K562 (cell line): ENCODE data around the gene MTHFR. TPM values are rescaled to one million over a fixed set of nuclear protein-coding genes. Genes with fewer than 3 reads are reported as not detected.

Experiments used
- ATF7 ChIP-seq: fragments of 450-650 bp; IDR thresholded peaks from 2 replicates; pipeline ENCODE4 v1.7.1; 2014; ENCODE audit warnings: mild to moderate bottlenecking, moderate library complexity
- ETS2 ChIP-seq: IDR thresholded peaks from 2 replicates; pipeline ENCODE4 v1.6.1; 2016; ENCODE audit warnings: borderline replicate concordance, missing genetic modification characterization, mild to moderate bottlenecking, moderate library complexity, missing compliant biosample characterization; ENCODE audit not compliant: poor library complexity, severe bottlenecking
- GATAD2A ChIP-seq: fragments of 450-650 bp; IDR thresholded peaks from 2 replicates; pipeline ENCODE4 v1.6.1; 2017
- HCFC1 ChIP-seq: IDR thresholded peaks from 2 replicates; pipeline ENCODE4 v1.6.1; 2012; ENCODE audit warnings: low read depth, low read length, improper control_type of control experiment
- HDAC2 ChIP-seq: fragments of 450-650 bp; IDR thresholded peaks from 2 replicates; pipeline ENCODE4 v1.6.1; 2016; ENCODE audit warnings: mild to moderate bottlenecking
- POLR2A ChIP-seq: fragments of 450-650 bp; conservative IDR thresholded peaks from 2 replicates; pipeline ENCODE4 v1.6.1; 2016
- RNF2 ChIP-seq: sonication (generic); IDR thresholded peaks from 2 replicates; pipeline ENCODE4 v1.6.1; 2016
- SMAD3 ChIP-seq: fragments of 450-650 bp; formaldehyde crosslinking; conservative IDR thresholded peaks from 2 replicates; pipeline ENCODE4 v1.4.0; 2020; ENCODE audit warnings: mild to moderate bottlenecking
- THRAP3 ChIP-seq: fragments of 450-650 bp; IDR thresholded peaks from 2 replicates; pipeline ENCODE4 v1.6.1; 2016; ENCODE audit warnings: mild to moderate bottlenecking, inconsistent platforms, borderline replicate concordance
- TRIM28 ChIP-seq: fragments of 450-650 bp; IDR thresholded peaks from 2 replicates; pipeline ENCODE4 v1.6.1; 2017
- ZNF134 ChIP-seq: fragments of 250-450 bp; sonication (Bioruptor Pico); conservative IDR thresholded peaks from 2 replicates; pipeline ENCODE4 v1.4.0; 2020
- ZNF699 ChIP-seq: fragments of 250-450 bp; sonication (Bioruptor Pico); IDR thresholded peaks from 2 replicates; pipeline ENCODE4 v1.8.0; 2021; ENCODE audit warnings: mild to moderate bottlenecking, moderate library complexity; ENCODE audit not compliant: insufficient replicate concordance
- polyA plus RNA-seq, 8 experiments: library from polyadenylated mRNA; depleted of rRNA in 4 of 8; stranded (reverse) in 5 of 8; unstranded in 3 of 8; fragments of >200 nt; fragmentation: Nextera tagmentation in 2 of 8; fragmentation: Illumina TruSeq in 1 of 8; extraction: Ambion mirVana in 2 of 8; extraction: Trizol in 1 of 8; gene quantifications; 2 replicates each; pipeline versions ENCODE4 v1.2.1 to v1.2.3, GENCODE V29; 2011 to 2014; ENCODE audit warnings: inconsistent platforms in 1 of 8, missing spikeins in 1 of 8
- total RNA-seq, 7 experiments: library from RNA; depleted of rRNA in 6 of 7; stranded (reverse); fragments of >200 nt in 6 of 7; fragmentation: Illumina TruSeq in 2 of 7; extraction: Trizol in 2 of 7; gene quantifications; 2 replicates each; pipeline versions ENCODE4 v1.2.1 to v1.2.3, GENCODE V29; 2011 to 2021; ENCODE audit warnings: low replicate concordance in 1 of 7
- TF ChIP-seq, protein P1 (sequence below), 2 experiments: fragments of 150-350 bp in 1 of 2; IDR thresholded peaks; 2 replicates each; pipeline ENCODE4 v1.6.1; 2012 to 2016; ENCODE audit warnings: low read depth in 2 of 2, low read length in 2 of 2, mild to moderate bottlenecking in 1 of 2, moderate library complexity in 1 of 2
- TF ChIP-seq, protein P2 (sequence below): fragments of 450-650 bp; formaldehyde crosslinking; IDR thresholded peaks from 2 replicates; pipeline ENCODE4 v1.4.0; 2022; ENCODE audit warnings: missing genetic modification characterization
- TF ChIP-seq, protein P3 (sequence below): sonication (generic); formaldehyde crosslinking; IDR thresholded peaks from 2 replicates; pipeline ENCODE4 v1.8.0; 2023; ENCODE audit warnings: mild to moderate bottlenecking, missing genetic modification reagents
- TF ChIP-seq, protein P4 (sequence below): fragments of 250-450 bp; sonication (Bioruptor Pico); IDR thresholded peaks from 2 replicates; pipeline ENCODE4 v1.5.0; 2021
- TF ChIP-seq, protein P5 (sequence below), 2 experiments: fragments of 450-650 bp; IDR thresholded peaks; 2 replicates each; pipeline ENCODE4 v1.6.1; 2018; ENCODE audit warnings: mild to moderate bottlenecking in 2 of 2, low read depth in 1 of 2; ENCODE audit not compliant: partially characterized antibody in 2 of 2

MTHFR gene
- total and polyA plus RNA-seq, 9 of the 15 experiments (the other 6 are each of a cell fraction or from before 2014, with no cell fraction given), result 5.0 to 104 (median 62.6) TPM

DNA sequence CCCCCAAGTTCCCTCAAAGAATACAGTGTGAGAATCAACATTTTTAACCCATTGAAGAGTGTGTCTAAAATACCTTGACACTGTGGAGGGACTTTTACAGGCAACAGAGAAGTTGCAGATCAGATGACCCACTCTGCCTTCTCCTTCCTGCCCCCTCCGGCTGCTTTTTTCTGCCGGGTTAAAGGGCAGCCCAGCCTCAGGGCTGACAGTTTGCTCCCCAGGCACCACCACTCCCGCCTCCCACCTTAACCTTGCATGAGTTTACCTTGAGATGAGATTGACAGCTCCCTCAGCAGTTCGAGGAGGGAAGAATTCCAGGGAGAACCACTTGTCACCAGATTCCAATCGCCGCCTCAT lies 3.2 kb downstream of the MTHFR start (continued):
- TF ChIP-seq HCFC1 (peak; percentile 65), GATAD2A (no peak), POLR2A (no peak), HDAC2 (no peak), TRIM28 (no peak), THRAP3 (no peak), SMAD3 (no peak; the same call in 1 of the 2 replicates), RNF2 (no peak), ZNF699 (CRISPR knock-in tag) (no peak), ATF7 (no peak; the same call in 1 of the 2 replicates), ZNF134 (no peak), ETS2 (tag) (no peak)
- TF ChIP-seq, protein P1, sequence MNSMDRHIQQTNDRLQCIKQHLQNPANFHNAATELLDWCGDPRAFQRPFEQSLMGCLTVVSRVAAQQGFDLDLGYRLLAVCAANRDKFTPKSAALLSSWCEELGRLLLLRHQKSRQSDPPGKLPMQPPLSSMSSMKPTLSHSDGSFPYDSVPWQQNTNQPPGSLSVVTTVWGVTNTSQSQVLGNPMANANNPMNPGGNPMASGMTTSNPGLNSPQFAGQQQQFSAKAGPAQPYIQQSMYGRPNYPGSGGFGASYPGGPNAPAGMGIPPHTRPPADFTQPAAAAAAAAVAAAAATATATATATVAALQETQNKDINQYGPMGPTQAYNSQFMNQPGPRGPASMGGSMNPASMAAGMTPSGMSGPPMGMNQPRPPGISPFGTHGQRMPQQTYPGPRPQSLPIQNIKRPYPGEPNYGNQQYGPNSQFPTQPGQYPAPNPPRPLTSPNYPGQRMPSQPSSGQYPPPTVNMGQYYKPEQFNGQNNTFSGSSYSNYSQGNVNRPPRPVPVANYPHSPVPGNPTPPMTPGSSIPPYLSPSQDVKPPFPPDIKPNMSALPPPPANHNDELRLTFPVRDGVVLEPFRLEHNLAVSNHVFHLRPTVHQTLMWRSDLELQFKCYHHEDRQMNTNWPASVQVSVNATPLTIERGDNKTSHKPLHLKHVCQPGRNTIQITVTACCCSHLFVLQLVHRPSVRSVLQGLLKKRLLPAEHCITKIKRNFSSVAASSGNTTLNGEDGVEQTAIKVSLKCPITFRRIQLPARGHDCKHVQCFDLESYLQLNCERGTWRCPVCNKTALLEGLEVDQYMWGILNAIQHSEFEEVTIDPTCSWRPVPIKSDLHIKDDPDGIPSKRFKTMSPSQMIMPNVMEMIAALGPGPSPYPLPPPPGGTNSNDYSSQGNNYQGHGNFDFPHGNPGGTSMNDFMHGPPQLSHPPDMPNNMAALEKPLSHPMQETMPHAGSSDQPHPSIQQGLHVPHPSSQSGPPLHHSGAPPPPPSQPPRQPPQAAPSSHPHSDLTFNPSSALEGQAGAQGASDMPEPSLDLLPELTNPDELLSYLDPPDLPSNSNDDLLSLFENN (IDR thresholded peaks at IDR 0.05; ENCODE audit: low read depth in 2 of 2, low read length in 2 of 2), result no peak
- TF ChIP-seq, protein P2, sequence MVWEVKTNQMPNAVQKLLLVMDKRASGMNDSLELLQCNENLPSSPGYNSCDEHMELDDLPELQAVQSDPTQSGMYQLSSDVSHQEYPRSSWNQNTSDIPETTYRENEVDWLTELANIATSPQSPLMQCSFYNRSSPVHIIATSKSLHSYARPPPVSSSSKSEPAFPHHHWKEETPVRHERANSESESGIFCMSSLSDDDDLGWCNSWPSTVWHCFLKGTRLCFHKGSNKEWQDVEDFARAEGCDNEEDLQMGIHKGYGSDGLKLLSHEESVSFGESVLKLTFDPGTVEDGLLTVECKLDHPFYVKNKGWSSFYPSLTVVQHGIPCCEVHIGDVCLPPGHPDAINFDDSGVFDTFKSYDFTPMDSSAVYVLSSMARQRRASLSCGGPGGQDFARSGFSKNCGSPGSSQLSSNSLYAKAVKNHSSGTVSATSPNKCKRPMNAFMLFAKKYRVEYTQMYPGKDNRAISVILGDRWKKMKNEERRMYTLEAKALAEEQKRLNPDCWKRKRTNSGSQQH, result no peak
- TF ChIP-seq, protein P3, sequence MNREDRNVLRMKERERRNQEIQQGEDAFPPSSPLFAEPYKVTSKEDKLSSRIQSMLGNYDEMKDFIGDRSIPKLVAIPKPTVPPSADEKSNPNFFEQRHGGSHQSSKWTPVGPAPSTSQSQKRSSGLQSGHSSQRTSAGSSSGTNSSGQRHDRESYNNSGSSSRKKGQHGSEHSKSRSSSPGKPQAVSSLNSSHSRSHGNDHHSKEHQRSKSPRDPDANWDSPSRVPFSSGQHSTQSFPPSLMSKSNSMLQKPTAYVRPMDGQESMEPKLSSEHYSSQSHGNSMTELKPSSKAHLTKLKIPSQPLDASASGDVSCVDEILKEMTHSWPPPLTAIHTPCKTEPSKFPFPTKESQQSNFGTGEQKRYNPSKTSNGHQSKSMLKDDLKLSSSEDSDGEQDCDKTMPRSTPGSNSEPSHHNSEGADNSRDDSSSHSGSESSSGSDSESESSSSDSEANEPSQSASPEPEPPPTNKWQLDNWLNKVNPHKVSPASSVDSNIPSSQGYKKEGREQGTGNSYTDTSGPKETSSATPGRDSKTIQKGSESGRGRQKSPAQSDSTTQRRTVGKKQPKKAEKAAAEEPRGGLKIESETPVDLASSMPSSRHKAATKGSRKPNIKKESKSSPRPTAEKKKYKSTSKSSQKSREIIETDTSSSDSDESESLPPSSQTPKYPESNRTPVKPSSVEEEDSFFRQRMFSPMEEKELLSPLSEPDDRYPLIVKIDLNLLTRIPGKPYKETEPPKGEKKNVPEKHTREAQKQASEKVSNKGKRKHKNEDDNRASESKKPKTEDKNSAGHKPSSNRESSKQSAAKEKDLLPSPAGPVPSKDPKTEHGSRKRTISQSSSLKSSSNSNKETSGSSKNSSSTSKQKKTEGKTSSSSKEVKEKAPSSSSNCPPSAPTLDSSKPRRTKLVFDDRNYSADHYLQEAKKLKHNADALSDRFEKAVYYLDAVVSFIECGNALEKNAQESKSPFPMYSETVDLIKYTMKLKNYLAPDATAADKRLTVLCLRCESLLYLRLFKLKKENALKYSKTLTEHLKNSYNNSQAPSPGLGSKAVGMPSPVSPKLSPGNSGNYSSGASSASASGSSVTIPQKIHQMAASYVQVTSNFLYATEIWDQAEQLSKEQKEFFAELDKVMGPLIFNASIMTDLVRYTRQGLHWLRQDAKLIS (CRISPR knock-in tag), result no peak
- TF ChIP-seq, protein P4, sequence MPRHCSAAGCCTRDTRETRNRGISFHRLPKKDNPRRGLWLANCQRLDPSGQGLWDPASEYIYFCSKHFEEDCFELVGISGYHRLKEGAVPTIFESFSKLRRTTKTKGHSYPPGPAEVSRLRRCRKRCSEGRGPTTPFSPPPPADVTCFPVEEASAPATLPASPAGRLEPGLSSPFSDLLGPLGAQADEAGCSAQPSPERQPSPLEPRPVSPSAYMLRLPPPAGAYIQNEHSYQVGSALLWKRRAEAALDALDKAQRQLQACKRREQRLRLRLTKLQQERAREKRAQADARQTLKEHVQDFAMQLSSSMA, result 0 out of 2 replicates have a peak, but pooled peaks have one; percentile 11
- TF ChIP-seq, protein P5, sequence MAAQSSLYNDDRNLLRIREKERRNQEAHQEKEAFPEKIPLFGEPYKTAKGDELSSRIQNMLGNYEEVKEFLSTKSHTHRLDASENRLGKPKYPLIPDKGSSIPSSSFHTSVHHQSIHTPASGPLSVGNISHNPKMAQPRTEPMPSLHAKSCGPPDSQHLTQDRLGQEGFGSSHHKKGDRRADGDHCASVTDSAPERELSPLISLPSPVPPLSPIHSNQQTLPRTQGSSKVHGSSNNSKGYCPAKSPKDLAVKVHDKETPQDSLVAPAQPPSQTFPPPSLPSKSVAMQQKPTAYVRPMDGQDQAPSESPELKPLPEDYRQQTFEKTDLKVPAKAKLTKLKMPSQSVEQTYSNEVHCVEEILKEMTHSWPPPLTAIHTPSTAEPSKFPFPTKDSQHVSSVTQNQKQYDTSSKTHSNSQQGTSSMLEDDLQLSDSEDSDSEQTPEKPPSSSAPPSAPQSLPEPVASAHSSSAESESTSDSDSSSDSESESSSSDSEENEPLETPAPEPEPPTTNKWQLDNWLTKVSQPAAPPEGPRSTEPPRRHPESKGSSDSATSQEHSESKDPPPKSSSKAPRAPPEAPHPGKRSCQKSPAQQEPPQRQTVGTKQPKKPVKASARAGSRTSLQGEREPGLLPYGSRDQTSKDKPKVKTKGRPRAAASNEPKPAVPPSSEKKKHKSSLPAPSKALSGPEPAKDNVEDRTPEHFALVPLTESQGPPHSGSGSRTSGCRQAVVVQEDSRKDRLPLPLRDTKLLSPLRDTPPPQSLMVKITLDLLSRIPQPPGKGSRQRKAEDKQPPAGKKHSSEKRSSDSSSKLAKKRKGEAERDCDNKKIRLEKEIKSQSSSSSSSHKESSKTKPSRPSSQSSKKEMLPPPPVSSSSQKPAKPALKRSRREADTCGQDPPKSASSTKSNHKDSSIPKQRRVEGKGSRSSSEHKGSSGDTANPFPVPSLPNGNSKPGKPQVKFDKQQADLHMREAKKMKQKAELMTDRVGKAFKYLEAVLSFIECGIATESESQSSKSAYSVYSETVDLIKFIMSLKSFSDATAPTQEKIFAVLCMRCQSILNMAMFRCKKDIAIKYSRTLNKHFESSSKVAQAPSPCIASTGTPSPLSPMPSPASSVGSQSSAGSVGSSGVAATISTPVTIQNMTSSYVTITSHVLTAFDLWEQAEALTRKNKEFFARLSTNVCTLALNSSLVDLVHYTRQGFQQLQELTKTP (IDR thresholded peaks at IDR 0.05; ENCODE audit: low read depth in 1 of 2, partially characterized antibody in 2 of 2), result no peak
